ENCODE measurements around the gene KCNH1.

Gene KCNH1

GRCh38 chr1:210910020-210910575 lies 223.8 kb downstream of the KCNH1 start:
- no peak for DNase-seq (ENCODE audit: low spot score in 2 of 2)
- peaks cover 24% of the 10 kb centered on the region for H3K27me3 Mint-ChIP-seq
- no peaks in the 10 kb centered on the region for H3K9me3 Mint-ChIP-seq
- H3K4me1 Mint-ChIP-seq = peaks cover 2% of the 10 kb centered on the region
- no peaks in the 10 kb centered on the region for H3K36me3 Mint-ChIP-seq
- H3K4me3 Mint-ChIP-seq = no peak overlapping the region
- no peak overlapping the region for H3K27ac Mint-ChIP-seq
- ATAC-seq (ENCODE audit: low read depth) = no peak

GRCh38 chr1:210908791-210909190 lies 225.2 kb downstream of the KCNH1 start:
- Mint-ChIP-seq H3K4me3 (no peak overlapping the region), H3K27ac (no peak overlapping the region), H3K27me3 (peaks cover 20% of the 10 kb centered on the region), H3K9me3 (no peaks in the 10 kb centered on the region), H3K36me3 (no peaks in the 10 kb centered on the region), H3K4me1 (peaks cover 2% of the 10 kb centered on the region)
- DNase-seq (ENCODE audit: low spot score in 2 of 2) (no peak), ATAC-seq (ENCODE audit: low read depth) (no peak)

- H3K4me3 Mint-ChIP-seq = no peak overlapping the region
- peaks cover 2% of the 10 kb centered on the region for H3K4me1 Mint-ChIP-seq
- no peaks in the 10 kb centered on the region for H3K9me3 Mint-ChIP-seq
- no peak overlapping the region for H3K27ac Mint-ChIP-seq
- peaks cover 20% of the 10 kb centered on the region for H3K27me3 Mint-ChIP-seq
- DNase-seq (ENCODE audit: low spot score in 2 of 2) (no peak), ATAC-seq (ENCODE audit: low read depth) (no peak)
- no peaks in the 10 kb centered on the region for H3K36me3 Mint-ChIP-seq
Measured at GRCh38 chr1:210908257-210908656, 225.7 kb downstream of the KCNH1 start.

- H3K27ac Mint-ChIP-seq = no peak overlapping the region
- H3K27me3 Mint-ChIP-seq = peaks cover 15% of the 10 kb centered on the region
- DNase-seq (ENCODE audit: low spot score in 2 of 2) (no peak), ATAC-seq (ENCODE audit: low read depth) (no peak)
- H3K9me3 Mint-ChIP-seq = no peaks in the 10 kb centered on the region
- H3K4me1 Mint-ChIP-seq = no peaks in the 10 kb centered on the region
- H3K36me3 Mint-ChIP-seq = no peaks in the 10 kb centered on the region
- no peak overlapping the region for H3K4me3 Mint-ChIP-seq
Measured at GRCh38 chr1:210907251-210907805, 226.6 kb downstream of the KCNH1 start.

GRCh38 chr1:210905944-210906453 lies 227.9 kb downstream of the KCNH1 start:
- H3K9me3 Mint-ChIP-seq = no peaks in the 10 kb centered on the region
- no peak overlapping the region for H3K4me3 Mint-ChIP-seq
- H3K4me1 Mint-ChIP-seq = no peaks in the 10 kb centered on the region
- no peak for ATAC-seq (ENCODE audit: low read depth)
- no peaks in the 10 kb centered on the region for H3K36me3 Mint-ChIP-seq
- peaks cover 11% of the 10 kb centered on the region for H3K27me3 Mint-ChIP-seq
- no peak overlapping the region for H3K27ac Mint-ChIP-seq
- no peak for DNase-seq (ENCODE audit: low spot score in 2 of 2)

GRCh38 chr1:210905365-210905904 lies 228.5 kb downstream of the KCNH1 start:
- Mint-ChIP-seq H3K27ac (no peak overlapping the region), H3K4me1 (no peaks in the 10 kb centered on the region), H3K27me3 (peaks cover 11% of the 10 kb centered on the region), H3K4me3 (no peak overlapping the region), H3K9me3 (no peaks in the 10 kb centered on the region), H3K36me3 (no peaks in the 10 kb centered on the region)
- DNase-seq (ENCODE audit: low spot score in 2 of 2) = no peak
- ATAC-seq (ENCODE audit: low read depth) = no peak

- Mint-ChIP-seq H3K4me3 (no peak overlapping the region), H3K36me3 (no peaks in the 10 kb centered on the region), H3K27me3 (peaks cover 7% of the 10 kb centered on the region), H3K4me1 (no peaks in the 10 kb centered on the region), H3K9me3 (no peaks in the 10 kb centered on the region), H3K27ac (no peak overlapping the region)
- no peak for ATAC-seq (ENCODE audit: low read depth)
- DNase-seq (ENCODE audit: low spot score in 2 of 2) = no peak
Measured at GRCh38 chr1:210901981-210902770, 231.8 kb downstream of the KCNH1 start.

- Mint-ChIP-seq H3K27me3 (peaks cover 3% of the 10 kb centered on the region), H3K4me3 (no peak overlapping the region), H3K9me3 (no peaks in the 10 kb centered on the region), H3K4me1 (no peaks in the 10 kb centered on the region), H3K36me3 (no peaks in the 10 kb centered on the region), H3K27ac (no peak overlapping the region)
- ATAC-seq (ENCODE audit: low read depth) (no peak), DNase-seq (ENCODE audit: low spot score in 2 of 2) (no peak)
Measured at GRCh38 chr1:210900820-210901219, 233.1 kb downstream of the KCNH1 start.

GRCh38 chr1:210900079-210900478 lies 233.9 kb downstream of the KCNH1 start:
- Mint-ChIP-seq H3K4me1 (no peaks in the 10 kb centered on the region), H3K9me3 (no peaks in the 10 kb centered on the region), H3K27ac (no peak overlapping the region), H3K36me3 (no peaks in the 10 kb centered on the region), H3K4me3 (no peak overlapping the region), H3K27me3 (peaks cover 3% of the 10 kb centered on the region)
- ATAC-seq (ENCODE audit: low read depth) (no peak), DNase-seq (ENCODE audit: low spot score in 2 of 2) (no peak)

GRCh38 chr1:210899676-210900075 lies 234.3 kb downstream of the KCNH1 start:
- ATAC-seq (ENCODE audit: low read depth) = no peak
- H3K36me3 Mint-ChIP-seq = no peaks in the 10 kb centered on the region
- no peaks in the 10 kb centered on the region for H3K9me3 Mint-ChIP-seq
- no peak for DNase-seq (ENCODE audit: low spot score in 2 of 2)
- no peaks in the 10 kb centered on the region for H3K4me1 Mint-ChIP-seq
- H3K27ac Mint-ChIP-seq = no peak overlapping the region
- peaks cover 3% of the 10 kb centered on the region for H3K27me3 Mint-ChIP-seq
- no peak overlapping the region for H3K4me3 Mint-ChIP-seq

- no peak overlapping the region for H3K4me3 Mint-ChIP-seq
- no peaks in the 10 kb centered on the region for H3K36me3 Mint-ChIP-seq
- no peak for DNase-seq (ENCODE audit: low spot score in 2 of 2)
- no peaks in the 10 kb centered on the region for H3K4me1 Mint-ChIP-seq
- H3K9me3 Mint-ChIP-seq = peaks cover 4% of the 10 kb centered on the region
- ATAC-seq (ENCODE audit: low read depth) = no peak
- peaks cover 3% of the 10 kb centered on the region for H3K27me3 Mint-ChIP-seq
- no peak overlapping the region for H3K27ac Mint-ChIP-seq
Measured at GRCh38 chr1:210898473-210898872, 235.5 kb downstream of the KCNH1 start.

GRCh38 chr1:210883821-210884220 lies 250.1 kb downstream of the KCNH1 start:
- Mint-ChIP-seq H3K4me1 (no peaks in the 10 kb centered on the region), H3K36me3 (no peaks in the 10 kb centered on the region), H3K27me3 (peaks cover 3% of the 10 kb centered on the region), H3K9me3 (peaks cover 2% of the 10 kb centered on the region), H3K27ac (no peak overlapping the region), H3K4me3 (no peak overlapping the region)
- no peak for ATAC-seq (ENCODE audit: low read depth)
- DNase-seq (ENCODE audit: low spot score in 2 of 2) = no peak

- Mint-ChIP-seq H3K4me3 (no peak overlapping the region), H3K4me1 (no peaks in the 10 kb centered on the region), H3K9me3 (peaks cover 6% of the 10 kb centered on the region), H3K36me3 (no peaks in the 10 kb centered on the region), H3K27me3 (peaks cover 3% of the 10 kb centered on the region), H3K27ac (no peak overlapping the region)
- ATAC-seq (ENCODE audit: low read depth) = no peak
- DNase-seq (ENCODE audit: low spot score in 2 of 2) = no peak
Measured at GRCh38 chr1:210882414-210883221, 251.3 kb downstream of the KCNH1 start.

- Mint-ChIP-seq H3K4me3 (no peak overlapping the region), H3K36me3 (no peaks in the 10 kb centered on the region), H3K27me3 (peaks cover 4% of the 10 kb centered on the region), H3K9me3 (peaks cover 4% of the 10 kb centered on the region), H3K27ac (no peak overlapping the region), H3K4me1 (no peaks in the 10 kb centered on the region)
- DNase-seq (ENCODE audit: low spot score in 2 of 2) (no peak), ATAC-seq (ENCODE audit: low read depth) (no peak)
Measured at GRCh38 chr1:210878564-210878963, 255.4 kb downstream of the KCNH1 start.
